ENCODE data around the gene SLC10A4. TPM values are rescaled to one million over a fixed set of nuclear protein-coding genes. Genes with fewer than 3 reads are reported as not detected.

Gene SLC10A4
- total and polyA plus RNA-seq, 2 of the 4 experiments (the other 2 are of a cell fraction): not detected

- TF ChIP-seq MAZ (IDR thresholded peaks at IDR 0.05; ENCODE audit: borderline replicate concordance, low read depth, low read length): no peak
- Histone ChIP-seq H3K4me1 (ENCODE audit: control insufficient read depth, insufficient read depth, low read length) (no peaks in the 10 kb centered on the region), H3K27ac (ENCODE audit: insufficient read depth, low read length) (no peak overlapping the region), H3K14ac (replicated peaks; ENCODE audit: low read depth, low read length) (no peak overlapping the region), H3K79me1 (ENCODE audit: low read depth in 1 of 2, low read length in 2 of 2) (no peaks in the 10 kb centered on the region), H2AFZ (replicated peaks; ENCODE audit: low read length, poor library complexity) (no peak overlapping the region), H2BK5ac (ENCODE audit: low read depth, low read length, poor library complexity, severe bottlenecking) (no peak overlapping the region), H3K9me3 (ENCODE audit: control insufficient read depth, insufficient read depth, low read length) (peaks cover 22% of the 10 kb centered on the region), H4K91ac (ENCODE audit: insufficient read depth, low read depth, low read length) (no peak overlapping the region), H3K4me2 (ENCODE audit: low read depth, low read length) (no peak overlapping the region), H3K4me3 (ENCODE audit: insufficient read depth, low read depth, low read length) (no peak overlapping the region), H2BK120ac (ENCODE audit: low read depth, low read length) (no peak overlapping the region), H3K9ac (ENCODE audit: low read depth, low read length) (no peak overlapping the region), H3K27me3 (ENCODE audit: control insufficient read depth, insufficient read depth, low read length) (peaks cover 61% of the 10 kb centered on the region), H3K4ac (ENCODE audit: low read depth, low read length) (no peak overlapping the region), H3K18ac (ENCODE audit: low read depth, low read length) (no peak overlapping the region), H3K56ac (ENCODE audit: extremely low read depth, insufficient read depth, low read length) (no peak overlapping the region), H2AK5ac (ENCODE audit: low read depth, low read length) (no peak overlapping the region), H3K36me3 (ENCODE audit: control insufficient read depth, insufficient read depth, low read length) (no peaks in the 10 kb centered on the region), H4K8ac (ENCODE audit: low read depth in 2 of 2, low read length in 2 of 2) (no peak overlapping the region), H2BK15ac (ENCODE audit: low read depth, low read length) (no peak overlapping the region), H4K20me1 (ENCODE audit: insufficient read depth, low read length) (no peaks in the 10 kb centered on the region), H4K5ac (ENCODE audit: low read depth, low read length) (no peak overlapping the region), H3K9me1 (ENCODE audit: insufficient read depth, low read length) (no peaks in the 10 kb centered on the region; the same call in 1 of the 2 replicates), H2BK20ac (ENCODE audit: low read depth, low read length) (no peak overlapping the region), H2AK9ac (replicated peaks; ENCODE audit: low read depth, low read length, poor library complexity) (no peak overlapping the region), H3K23ac (ENCODE audit: low read depth, low read length) (no peak overlapping the region)
- CTCF ChIA-PET: no interaction called here
- dilution Hi-C loops (cut with HindIII; ENCODE audit: low sequenced_read_pairs, unreplicated experiment) (no loop called here), intact Hi-C loops (cut with micrococcal nuclease) (no loop called here), in situ Hi-C loops (cut with MboI; ENCODE audit: low sequenced_read_pairs) (loop anchor here (25.0 kb wide), 1 partner anchor 102 kb away; no protein-coding TSS in a partner anchor)
- no peak for ATAC-seq (ENCODE audit: low read depth)
- POLR2A ChIA-PET (ENCODE audit: unreplicated experiment): no interaction called here
- DNase-seq: no peak
- 23% methylated on average over 9 of the region's 14 CpGs; no CpG with 5 or more reads in 1 of the 2 experiments for WGBS, 2 experiments (ENCODE audit: extremely low coverage in 2 of 2, insufficient read length in 1 of 2)
- no TSS peak for BruUV-seq (replicated peaks)
These were observed 6.5 kb downstream of the SLC10A4 start for GRCh38 chr4:48489683-48490011.
